ENCODE measurements around the gene ALPP.

- TF ChIP-seq EZH2 (IDR thresholded peaks at IDR 0.05; ENCODE audit: insufficient read depth, poor library complexity, severe bottlenecking) (no peak), EZH2phosphoT487 (IDR thresholded peaks at IDR 0.05; ENCODE audit: insufficient read depth, low read depth) (no peak)
Observed at GRCh38 chr2:232345251-232345650, 33.3 kb upstream of the ALPP start.

Measured in GM23248 (cell line).